Measurements from ENCODE around the gene JAZF1.

JAZF1 gene

GRCh38 chr7:27971171-27971812 lies 209.3 kb downstream of the JAZF1 start:
- H3K27ac ChIP-seq (replicated peaks) = no peak overlapping the region
- TF ChIP-seq SPI1 (IDR thresholded peaks at IDR 0.05; ENCODE audit: borderline replicate concordance, low read depth) (no peak), GABPA (IDR thresholded peaks at IDR 0.05; ENCODE audit: low read depth) (no peak), POLR2AphosphoS5 (IDR thresholded peaks at IDR 0.05; ENCODE audit: low read depth) (no peak), REST (IDR thresholded peaks at IDR 0.05; ENCODE audit: insufficient replicate concordance, low read depth) (no peak), CTCF (IDR thresholded peaks at IDR 0.05; ENCODE audit: insufficient read depth, low read length) (no peak)
- no peaks in the 10 kb centered on the region for H3K27me3 ChIP-seq (ENCODE audit: insufficient read depth, poor library complexity, severe bottlenecking)
- no peak for DNase-seq (ENCODE audit: low read depth in 1 of 2, low spot score in 1 of 2)
- H3K4me3 ChIP-seq (replicated peaks; ENCODE audit: insufficient read depth, low read length) = no peak overlapping the region

- H3K27ac ChIP-seq (replicated peaks) = no peak overlapping the region
- TF ChIP-seq GABPA (IDR thresholded peaks at IDR 0.05; ENCODE audit: low read depth) (no peak), REST (IDR thresholded peaks at IDR 0.05; ENCODE audit: insufficient replicate concordance, low read depth) (no peak), SPI1 (IDR thresholded peaks at IDR 0.05; ENCODE audit: borderline replicate concordance, low read depth) (no peak), POLR2AphosphoS5 (IDR thresholded peaks at IDR 0.05; ENCODE audit: low read depth) (no peak), CTCF (IDR thresholded peaks at IDR 0.05; ENCODE audit: insufficient read depth, low read length) (no peak)
- H3K27me3 ChIP-seq (ENCODE audit: insufficient read depth, poor library complexity, severe bottlenecking) = no peaks in the 10 kb centered on the region
- no peak for DNase-seq (ENCODE audit: low read depth in 1 of 2, low spot score in 1 of 2)
- no peak overlapping the region for H3K4me3 ChIP-seq (replicated peaks; ENCODE audit: insufficient read depth, low read length)
Measured at GRCh38 chr7:27970350-27970749, 210.2 kb downstream of the JAZF1 start.

GRCh38 chr7:27969346-27969745 lies 211.2 kb downstream of the JAZF1 start:
- no peak overlapping the region for H3K4me3 ChIP-seq (replicated peaks; ENCODE audit: insufficient read depth, low read length)
- no peak for TF ChIP-seq POLR2AphosphoS5 (IDR thresholded peaks at IDR 0.05; ENCODE audit: low read depth)
- no peak for TF ChIP-seq REST (IDR thresholded peaks at IDR 0.05; ENCODE audit: insufficient replicate concordance, low read depth)
- no peak for TF ChIP-seq SPI1 (IDR thresholded peaks at IDR 0.05; ENCODE audit: borderline replicate concordance, low read depth)
- TF ChIP-seq GABPA (IDR thresholded peaks at IDR 0.05; ENCODE audit: low read depth) = no peak
- no peak for TF ChIP-seq CTCF (IDR thresholded peaks at IDR 0.05; ENCODE audit: insufficient read depth, low read length)
- no peak overlapping the region for H3K27ac ChIP-seq (replicated peaks)
- DNase-seq (ENCODE audit: low read depth in 1 of 2, low spot score in 1 of 2) = no peak
- no peaks in the 10 kb centered on the region for H3K27me3 ChIP-seq (ENCODE audit: insufficient read depth, poor library complexity, severe bottlenecking)

Measured in HL-60 (cell line).